Jurkat, Clone E6-1 (cell line): ENCODE results near the gene EMX1.

ENCODE experiments used
- DNase-seq: peaks from one replicate; pipeline ENCODE4 v3.0.0-alpha.2; 2011; ENCODE audit warnings: low read depth, low spot score
- H3K4me3 ChIP-seq: 2 replicates; pipeline ENCODE4 v1.5.1; 2011; ENCODE audit warnings: mild to moderate bottlenecking, low read length, control low read depth, moderate library complexity

The EMX1 gene

GRCh38 chr2:72936660-72937355, 19.5 kb downstream of the EMX1 start:
- no peak overlapping the region for H3K4me3 ChIP-seq
- DNase-seq = no peak

DNA sequence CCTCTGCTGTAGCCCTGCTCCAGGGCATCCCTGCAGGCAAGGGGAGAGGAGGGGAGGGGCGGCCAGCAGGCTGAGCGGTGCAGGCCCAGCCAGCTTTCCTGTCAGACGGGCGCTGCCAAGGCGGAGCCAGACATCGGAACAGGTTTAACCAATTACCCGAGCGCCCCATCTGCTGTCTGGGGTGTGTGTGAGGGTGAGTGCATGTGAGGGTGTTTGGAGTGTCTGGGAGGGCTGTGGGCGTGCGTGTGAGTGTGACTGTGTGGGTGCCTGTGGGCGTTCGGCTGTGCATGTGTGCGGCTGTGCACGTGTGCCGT, 20.0 kb downstream of the EMX1 start:
- no peak for DNase-seq
- H3K4me3 ChIP-seq = no peak overlapping the region

DNA sequence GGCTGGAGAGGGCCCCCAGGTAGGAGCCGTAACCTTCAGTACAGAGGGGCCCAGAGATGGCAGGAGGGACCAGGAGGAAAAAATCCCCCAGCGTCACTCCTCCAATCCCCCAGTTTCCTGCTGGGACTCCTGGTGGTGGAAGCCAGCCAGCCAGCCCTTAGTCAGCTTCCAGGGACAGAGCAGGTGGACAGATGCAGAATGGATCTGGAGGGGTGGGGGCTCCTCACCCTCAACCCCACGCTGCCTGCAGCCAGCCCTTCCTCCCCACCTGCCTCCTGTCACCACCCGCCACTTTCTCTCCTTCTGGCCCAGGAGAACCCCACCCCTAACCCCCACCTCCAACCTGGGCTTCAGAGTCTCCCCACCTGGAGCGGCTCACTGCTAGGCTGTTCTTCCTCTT, 21.1 kb downstream of the EMX1 start:
- no peak overlapping the region for H3K4me3 ChIP-seq
- no peak for DNase-seq

DNA sequence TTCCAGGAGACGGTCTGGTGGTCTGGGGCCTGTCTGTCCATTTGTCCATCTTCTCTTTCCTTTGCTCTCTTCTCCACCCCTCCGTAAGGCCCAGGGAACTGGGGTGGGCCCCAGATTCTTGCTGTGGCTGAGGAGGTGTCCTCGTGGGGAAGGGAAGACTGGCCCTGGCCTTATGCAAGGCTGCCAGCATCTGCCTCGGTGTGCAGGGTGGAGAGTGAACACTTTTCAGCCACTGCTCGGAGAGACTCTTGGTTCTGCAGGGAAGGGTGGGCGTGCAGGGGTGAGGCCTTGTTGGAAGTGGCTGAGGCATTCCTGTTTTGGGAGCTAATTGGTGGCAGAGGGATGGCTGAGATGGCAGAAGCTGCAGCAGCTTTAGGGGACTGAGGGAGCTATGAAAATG, 23.0 kb downstream of the EMX1 start:
- no peak overlapping the region for H3K4me3 ChIP-seq

GRCh38 chr2:72940786-72941185, 23.5 kb downstream of the EMX1 start:
- H3K4me3 ChIP-seq = no peak overlapping the region
- DNase-seq = no peak

More for the DNA sequence above, 23.0 kb downstream of the EMX1 start:
- DNase-seq = no peak

DNA sequence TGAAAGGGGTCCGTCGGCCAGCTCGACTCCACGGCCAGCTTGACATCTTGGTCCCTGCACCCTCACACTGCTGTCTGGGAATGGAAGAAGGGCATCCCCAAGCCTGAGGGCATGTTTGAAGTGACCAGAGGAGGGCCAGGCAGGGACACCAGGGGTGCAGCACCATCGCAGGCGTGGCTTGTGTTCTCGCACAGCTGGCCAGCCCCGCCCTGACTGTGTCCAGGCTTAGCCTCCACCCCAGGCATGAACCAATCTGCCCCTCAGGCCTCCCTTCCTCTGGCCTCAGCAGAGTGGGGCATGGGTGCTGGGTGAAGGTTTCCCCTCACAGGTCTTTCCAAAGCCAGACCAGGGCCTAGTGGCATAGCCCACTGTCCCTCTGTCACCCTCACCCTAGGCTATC, 25.0 kb downstream of the EMX1 start:
- DNase-seq = no peak
- H3K4me3 ChIP-seq = no peak overlapping the region

DNA sequence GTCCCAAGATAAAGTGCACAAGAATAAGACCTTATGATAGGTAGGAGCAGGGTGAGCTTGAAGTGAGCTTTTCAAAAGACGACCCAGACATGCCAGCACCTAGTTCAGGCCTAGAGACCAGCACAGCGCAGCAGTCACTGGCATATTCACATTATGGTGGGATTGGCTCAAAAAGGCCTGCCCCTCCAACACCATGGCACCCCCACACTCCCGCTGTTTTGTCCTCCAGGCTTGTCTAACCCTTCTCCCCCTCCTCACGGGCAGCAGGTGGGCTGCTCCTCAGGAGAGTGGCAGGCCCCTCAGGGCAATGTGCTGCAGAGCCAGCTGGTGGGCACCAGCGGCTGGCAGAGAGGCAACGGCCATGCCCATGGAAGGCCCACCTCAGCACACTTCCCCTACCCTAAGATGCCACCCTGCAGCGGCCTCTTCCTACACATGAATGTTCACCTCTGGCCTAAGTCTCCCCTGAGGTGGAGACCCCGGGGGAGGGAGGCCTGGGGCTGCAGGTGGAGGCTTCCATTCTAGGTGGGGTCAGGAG, 25.6 kb downstream of the EMX1 start:
- no peak overlapping the region for H3K4me3 ChIP-seq
- DNase-seq = no peak

- no peak overlapping the region for H3K4me3 ChIP-seq
- DNase-seq = no peak
Measured at GRCh38 chr2:72943540-72944395, 26.4 kb downstream of the EMX1 start.

DNA sequence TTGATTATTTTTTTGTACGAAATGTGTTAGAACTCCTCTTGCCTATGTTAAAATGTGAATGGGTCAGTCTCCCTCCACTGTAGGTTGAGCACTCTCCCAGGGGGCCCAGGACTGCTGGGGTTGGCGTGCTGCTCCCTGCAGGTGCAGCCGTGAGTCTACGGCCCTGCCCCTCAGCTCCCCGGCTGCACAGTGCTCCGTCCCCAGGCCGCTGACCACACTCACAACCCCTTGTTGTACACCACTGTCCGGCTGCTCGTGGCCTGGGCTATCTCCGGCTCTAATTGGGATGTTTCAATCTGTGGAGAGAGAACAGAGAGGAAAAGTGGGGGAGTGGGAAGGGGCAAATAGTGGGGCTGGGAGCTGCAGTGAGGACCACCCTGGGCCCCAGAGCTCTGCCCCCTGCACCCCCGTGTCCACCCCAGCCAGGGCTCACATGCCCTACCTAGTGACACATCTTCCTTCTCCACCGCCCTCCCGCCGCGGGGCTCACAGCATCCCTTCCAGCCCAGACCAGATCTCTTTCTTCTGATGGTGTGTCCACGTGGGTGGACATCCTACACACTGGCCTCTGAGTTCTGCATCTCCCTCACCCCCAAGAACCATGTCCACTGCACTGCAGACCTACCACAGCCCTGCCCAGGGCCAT, 27.6 kb downstream of the EMX1 start:
- H3K4me3 ChIP-seq = no peak overlapping the region
- no peak for DNase-seq

DNA sequence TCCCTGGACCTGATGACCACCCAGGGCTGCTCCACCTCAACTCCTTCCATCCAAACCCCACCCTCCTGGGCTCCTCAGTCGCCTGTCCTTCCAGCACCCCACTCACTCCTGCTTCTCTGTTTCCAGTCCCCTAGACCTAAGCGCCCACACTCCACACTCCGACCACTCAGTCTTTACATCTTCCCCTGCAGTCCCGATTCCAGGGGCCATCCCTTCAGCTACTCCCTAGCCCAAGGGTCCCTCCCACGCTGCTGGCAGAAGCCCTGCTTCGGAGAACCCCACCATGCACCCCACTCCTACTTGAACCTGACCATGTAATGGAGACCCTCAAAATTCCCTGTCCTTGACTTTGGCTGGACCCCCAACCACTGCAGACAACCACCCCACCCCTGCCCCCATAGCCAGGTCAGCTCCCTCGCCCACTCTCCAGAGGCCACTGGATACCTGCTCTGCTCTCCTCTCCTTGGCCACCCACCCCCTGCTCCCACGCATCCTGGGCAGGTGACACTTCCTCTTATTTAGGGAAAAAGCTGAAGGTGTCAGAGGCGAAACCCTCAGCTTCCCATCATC, 28.2 kb downstream of the EMX1 start:
- no peak overlapping the region for H3K4me3 ChIP-seq
- DNase-seq = no peak

GRCh38 chr2:72946466-72946865, 29.1 kb downstream of the EMX1 start:
- DNase-seq = no peak
- no peak overlapping the region for H3K4me3 ChIP-seq

DNA sequence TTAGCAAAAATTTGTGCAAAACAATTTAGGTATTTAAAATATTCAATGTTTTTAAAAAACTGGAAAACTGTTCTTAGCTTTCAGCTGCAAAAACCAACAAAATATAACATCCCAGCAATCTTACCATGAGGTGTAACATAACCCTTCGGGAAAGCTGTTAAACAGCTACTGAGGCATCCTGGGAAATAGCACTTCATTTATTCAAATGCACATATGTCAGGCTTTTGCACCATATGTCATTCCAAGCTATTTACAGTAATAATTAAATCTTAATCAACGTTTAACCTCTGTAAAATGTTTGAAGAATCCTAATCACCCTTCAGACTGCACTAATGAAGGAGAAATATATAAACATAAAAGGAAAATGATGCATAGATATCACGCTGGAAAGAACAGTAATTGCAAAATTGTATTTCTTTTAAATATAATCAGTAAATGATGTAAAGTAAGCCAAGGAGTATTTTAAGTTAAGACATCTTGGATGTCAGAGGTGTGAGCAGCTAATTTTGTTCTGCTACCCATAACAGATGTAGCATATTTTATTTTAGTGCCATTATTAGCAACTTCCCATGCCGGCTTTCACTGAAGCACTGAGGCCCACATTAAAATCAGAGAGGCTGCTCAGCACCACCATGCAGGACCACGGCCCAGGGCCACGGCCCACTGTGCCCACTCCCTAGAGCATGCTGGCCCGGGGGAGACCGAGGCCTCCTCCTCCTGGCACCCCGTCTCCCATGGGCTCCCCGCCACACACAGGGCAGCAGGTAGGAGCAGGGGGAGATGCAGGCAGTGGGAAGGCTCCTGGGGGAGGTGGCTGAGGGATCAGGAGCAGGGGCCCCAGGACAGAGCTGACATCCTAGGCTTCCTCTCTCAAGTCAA, 30.9 kb downstream of the EMX1 start:
- no peak for DNase-seq
- H3K4me3 ChIP-seq = no peak overlapping the region

DNA sequence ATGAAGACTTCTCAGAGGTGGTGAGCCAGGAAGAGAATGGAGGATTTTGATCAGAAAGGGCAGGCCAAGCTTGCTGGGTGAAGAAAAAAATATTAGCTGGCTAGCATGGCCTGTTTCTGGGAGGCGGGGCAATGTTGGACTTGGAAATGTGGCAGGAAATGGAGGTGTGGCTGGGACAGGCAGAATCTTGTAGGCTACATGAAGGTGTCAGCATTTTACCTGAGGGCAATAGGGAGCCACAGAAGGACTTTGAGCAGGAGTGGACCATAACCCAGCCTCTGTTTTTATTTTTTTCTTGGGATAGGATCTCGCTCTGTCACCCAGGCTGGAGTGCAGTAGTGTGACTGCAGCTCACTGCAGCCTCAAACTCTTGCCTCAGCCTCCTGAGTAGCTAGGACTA, 31.7 kb downstream of the EMX1 start:
- DNase-seq = no peak
- no peak overlapping the region for H3K4me3 ChIP-seq

DNA sequence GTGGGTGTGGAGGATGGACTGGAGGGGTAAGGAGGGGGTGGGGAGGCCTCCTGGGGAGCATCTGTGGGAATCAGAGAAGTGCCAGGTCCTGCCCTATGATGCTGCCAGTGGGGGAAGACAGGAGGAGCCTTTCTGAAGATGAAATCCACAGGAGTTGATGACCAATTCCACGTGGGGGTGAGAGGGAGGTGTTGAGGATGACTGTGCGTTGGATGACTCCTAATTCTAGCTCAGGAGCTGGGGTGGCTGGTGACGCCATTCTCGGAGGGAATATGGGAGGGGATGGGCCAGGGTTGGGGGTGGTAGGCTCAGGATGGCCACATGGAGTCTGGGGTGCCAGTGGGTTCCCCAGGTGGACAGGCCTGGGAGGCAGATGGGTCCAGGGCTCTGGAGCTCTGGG, 32.3 kb downstream of the EMX1 start:
- H3K4me3 ChIP-seq = no peak overlapping the region
- DNase-seq = no peak

GRCh38 chr2:72950558-72951255, 33.4 kb downstream of the EMX1 start:
- no peak for DNase-seq
- H3K4me3 ChIP-seq = no peak overlapping the region

GRCh38 chr2:72951303-72952095, 34.2 kb downstream of the EMX1 start:
- H3K4me3 ChIP-seq = no peak overlapping the region
- DNase-seq = no peak

GRCh38 chr2:72952110-72952823, 34.9 kb downstream of the EMX1 start:
- no peak overlapping the region for H3K4me3 ChIP-seq
- no peak for DNase-seq
